A673 (cell line): ENCODE results near the gene SLC47A2. TPM values are rescaled to one million over a fixed set of nuclear protein-coding genes. Genes with fewer than 3 reads are reported as not detected.

Experiments used
- BruUV-seq: library from RNA; stranded (reverse); fragments of 400-500 nt; replicated peaks from 2 replicates; lab custom pipeline; 2021; lab: Mats Ljungman, UMichigan
- CTCF ChIA-PET: fragments of 300-600 bp; sonication (Branson Sonifier 250); formaldehyde crosslinking; loops from one replicate; lab custom pipeline; 2022; ENCODE audit warnings: antibody characterized with exemption; lab: Charles Lee
- POLR2A ChIA-PET: fragments of 300-600 bp; sonication (Branson Sonifier 250); formaldehyde crosslinking; loops from one replicate; lab custom pipeline; 2022; ENCODE audit warnings: antibody characterized with exemption; ENCODE audit not compliant: low non-redundant PET; lab: Charles Lee
- DNase-seq: peaks from one replicate; pipeline ENCODE4 v3.0.0-alpha.2; 2015; ENCODE audit warnings: low spot score
- H3K27ac ChIP-seq: fragments of 200-600 bp; sonication (generic); 2 replicates; pipeline ENCODE4 v1.5.1; 2016; ENCODE audit warnings: mixed run types, low read depth, mild to moderate bottlenecking, mixed read lengths, antibody characterized with exemption, low read length; ENCODE audit not compliant: poor library complexity, severe bottlenecking
- H3K27me3 ChIP-seq: fragments of 200-600 bp; sonication (generic); replicated peaks from 2 replicates; pipeline ENCODE4 v1.6.1; 2017; ENCODE audit warnings: mixed run types, low read depth, mild to moderate bottlenecking, mixed read lengths, antibody characterized with exemption, low read length; ENCODE audit not compliant: insufficient read depth, poor library complexity
- H3K36me3 ChIP-seq: fragments of 200-600 bp; sonication (generic); 2 replicates; pipeline ENCODE4 v1.6.1; 2016; ENCODE audit warnings: mixed run types, mild to moderate bottlenecking, mixed read lengths, antibody characterized with exemption, low read length; ENCODE audit not compliant: insufficient read depth, poor library complexity, severe bottlenecking
- H3K4me1 ChIP-seq: fragments of 200-600 bp; sonication (generic); 2 replicates; pipeline ENCODE4 v1.6.1; 2017; ENCODE audit warnings: mixed run types, mild to moderate bottlenecking, mixed read lengths, antibody characterized with exemption, low read length; ENCODE audit not compliant: insufficient read depth, poor library complexity, severe bottlenecking
- H3K4me3 ChIP-seq: fragments of 200-600 bp; sonication (generic); 2 replicates; pipeline ENCODE4 v1.5.1; 2016; ENCODE audit warnings: low read depth, mixed run types, mild to moderate bottlenecking, mixed read lengths, low read length; ENCODE audit not compliant: poor library complexity, severe bottlenecking
- H3K9me3 ChIP-seq: fragments of 200-600 bp; sonication (generic); 2 replicates; pipeline ENCODE4 v1.6.1; 2016; ENCODE audit warnings: mixed run types, low read depth, mild to moderate bottlenecking, mixed read lengths, antibody characterized with exemption, low read length; ENCODE audit not compliant: poor library complexity, severe bottlenecking
- EZH2 ChIP-seq: fragments of 200-600 bp; sonication (generic); IDR thresholded peaks from 2 replicates; pipeline ENCODE4 v1.6.1; 2017; ENCODE audit warnings: borderline replicate concordance, low read depth, mild to moderate bottlenecking, mixed read lengths, antibody characterized with exemption, low read length; ENCODE audit not compliant: poor library complexity, severe bottlenecking
- intact Hi-C: fragments of 100-400 bp; cut with micrococcal nuclease; formaldehyde crosslinking; loops from one replicate; pipeline ENCODE4 v1.10.0; 2022; ENCODE audit not compliant: unreplicated experiment
- total RNA-seq: library from RNA; stranded (reverse); gene quantifications from 2 replicates; pipeline ENCODE4 v1.2.3, GENCODE V29; 2021
- TF ChIP-seq, protein P1 (sequence below): fragments of 300-800, 200-600 bp; sonication (generic); conservative IDR thresholded peaks from 2 replicates; pipeline ENCODE4 v1.5.1; 2017; ENCODE audit warnings: low read depth, mild to moderate bottlenecking, antibody characterized with exemption, low read length, moderate library complexity, mixed read lengths

The SLC47A2 gene
- total RNA-seq, 1 experiment from 2014 or later = not detected

GRCh38 chr17:19705201-19705600, 11.2 kb downstream of the SLC47A2 start:
- no peak overlapping the region for H3K4me3 ChIP-seq
- intact Hi-C loops = no loop called here
- DNase-seq = no peak
- BruUV-seq = no TSS peak
- ChIA-PET CTCF (no interaction called here), POLR2A (no interaction called here)
- H3K9me3 ChIP-seq = no peaks in the 10 kb centered on the region
- no peak overlapping the region for H3K27ac ChIP-seq
- peaks cover 16% of the 10 kb centered on the region for H3K4me1 ChIP-seq
- H3K27me3 ChIP-seq = no peaks in the 10 kb centered on the region
- no peaks in the 10 kb centered on the region for H3K36me3 ChIP-seq
- TF ChIP-seq, protein P1, sequence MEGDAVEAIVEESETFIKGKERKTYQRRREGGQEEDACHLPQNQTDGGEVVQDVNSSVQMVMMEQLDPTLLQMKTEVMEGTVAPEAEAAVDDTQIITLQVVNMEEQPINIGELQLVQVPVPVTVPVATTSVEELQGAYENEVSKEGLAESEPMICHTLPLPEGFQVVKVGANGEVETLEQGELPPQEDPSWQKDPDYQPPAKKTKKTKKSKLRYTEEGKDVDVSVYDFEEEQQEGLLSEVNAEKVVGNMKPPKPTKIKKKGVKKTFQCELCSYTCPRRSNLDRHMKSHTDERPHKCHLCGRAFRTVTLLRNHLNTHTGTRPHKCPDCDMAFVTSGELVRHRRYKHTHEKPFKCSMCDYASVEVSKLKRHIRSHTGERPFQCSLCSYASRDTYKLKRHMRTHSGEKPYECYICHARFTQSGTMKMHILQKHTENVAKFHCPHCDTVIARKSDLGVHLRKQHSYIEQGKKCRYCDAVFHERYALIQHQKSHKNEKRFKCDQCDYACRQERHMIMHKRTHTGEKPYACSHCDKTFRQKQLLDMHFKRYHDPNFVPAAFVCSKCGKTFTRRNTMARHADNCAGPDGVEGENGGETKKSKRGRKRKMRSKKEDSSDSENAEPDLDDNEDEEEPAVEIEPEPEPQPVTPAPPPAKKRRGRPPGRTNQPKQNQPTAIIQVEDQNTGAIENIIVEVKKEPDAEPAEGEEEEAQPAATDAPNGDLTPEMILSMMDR = no peak
- TF ChIP-seq EZH2 = no peak

- no peak for TF ChIP-seq EZH2
- TF ChIP-seq, protein P1 = no peak
- CTCF ChIA-PET = interaction anchor here (0.5 kb wide), 1 partner anchor 41 kb away, joined by 3 read pairs; no protein-coding TSS in a partner anchor
- no peak overlapping the region for H3K4me3 ChIP-seq
- no TSS peak for BruUV-seq
- no peaks in the 10 kb centered on the region for H3K9me3 ChIP-seq
- POLR2A ChIA-PET = no interaction called here
- H3K27me3 ChIP-seq = no peaks in the 10 kb centered on the region
- H3K27ac ChIP-seq = no peak overlapping the region
- intact Hi-C loops = no loop called here
- peaks cover 16% of the 10 kb centered on the region for H3K4me1 ChIP-seq
- no peak for DNase-seq
- H3K36me3 ChIP-seq = no peaks in the 10 kb centered on the region
These were observed 12.4 kb downstream of the SLC47A2 start for GRCh38 chr17:19703828-19704613.

GRCh38 chr17:19703106-19703827, 13.1 kb downstream of the SLC47A2 start:
- CTCF ChIA-PET = interaction anchor here (0.5 kb wide), 1 partner anchor 42 kb away, joined by 3 read pairs; no protein-coding TSS in a partner anchor
- DNase-seq = no peak
- Histone ChIP-seq H3K27me3 (no peaks in the 10 kb centered on the region), H3K36me3 (no peaks in the 10 kb centered on the region), H3K9me3 (no peaks in the 10 kb centered on the region), H3K4me3 (no peak overlapping the region), H3K27ac (no peak overlapping the region), H3K4me1 (peaks cover 16% of the 10 kb centered on the region)
- POLR2A ChIA-PET = no interaction called here
- intact Hi-C loops = no loop called here
- TF ChIP-seq, protein P1 = no peak
- no peak for TF ChIP-seq EZH2
- no TSS peak for BruUV-seq
